A673 (cell line): ENCODE measurements around the gene KCNMA1.

Source experiments
- EZH2 ChIP-seq: fragments of 200-600 bp; sonication (generic); IDR thresholded peaks from 2 replicates; pipeline ENCODE4 v1.6.1; 2017; ENCODE audit warnings: borderline replicate concordance, low read depth, mild to moderate bottlenecking, mixed read lengths, antibody characterized with exemption, low read length; ENCODE audit not compliant: poor library complexity, severe bottlenecking
- TF ChIP-seq, protein P1 (sequence below): fragments of 300-800, 200-600 bp; sonication (generic); conservative IDR thresholded peaks from 2 replicates; pipeline ENCODE4 v1.5.1; 2017; ENCODE audit warnings: low read depth, mild to moderate bottlenecking, antibody characterized with exemption, low read length, moderate library complexity, mixed read lengths

DNA sequence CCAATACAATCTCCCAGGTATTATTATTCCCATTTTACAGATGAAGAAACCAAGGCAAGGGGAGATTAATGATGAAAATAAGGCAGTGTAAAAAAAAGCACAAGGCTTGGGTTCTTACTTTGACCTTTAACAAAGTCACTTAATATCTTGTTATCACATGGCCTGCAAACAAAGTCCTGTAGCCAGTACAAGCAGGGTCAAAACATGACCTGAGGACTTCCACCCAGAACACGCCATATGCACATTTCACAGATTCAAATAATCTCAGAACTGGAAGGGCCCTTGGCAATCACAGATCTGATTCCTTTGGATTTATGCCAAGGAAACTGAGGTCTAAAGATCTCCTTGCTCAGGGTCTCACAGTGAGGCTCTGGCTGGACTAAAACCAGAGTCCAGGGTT lies 162.1 kb downstream of the KCNMA1 start:
- TF ChIP-seq, protein P1, sequence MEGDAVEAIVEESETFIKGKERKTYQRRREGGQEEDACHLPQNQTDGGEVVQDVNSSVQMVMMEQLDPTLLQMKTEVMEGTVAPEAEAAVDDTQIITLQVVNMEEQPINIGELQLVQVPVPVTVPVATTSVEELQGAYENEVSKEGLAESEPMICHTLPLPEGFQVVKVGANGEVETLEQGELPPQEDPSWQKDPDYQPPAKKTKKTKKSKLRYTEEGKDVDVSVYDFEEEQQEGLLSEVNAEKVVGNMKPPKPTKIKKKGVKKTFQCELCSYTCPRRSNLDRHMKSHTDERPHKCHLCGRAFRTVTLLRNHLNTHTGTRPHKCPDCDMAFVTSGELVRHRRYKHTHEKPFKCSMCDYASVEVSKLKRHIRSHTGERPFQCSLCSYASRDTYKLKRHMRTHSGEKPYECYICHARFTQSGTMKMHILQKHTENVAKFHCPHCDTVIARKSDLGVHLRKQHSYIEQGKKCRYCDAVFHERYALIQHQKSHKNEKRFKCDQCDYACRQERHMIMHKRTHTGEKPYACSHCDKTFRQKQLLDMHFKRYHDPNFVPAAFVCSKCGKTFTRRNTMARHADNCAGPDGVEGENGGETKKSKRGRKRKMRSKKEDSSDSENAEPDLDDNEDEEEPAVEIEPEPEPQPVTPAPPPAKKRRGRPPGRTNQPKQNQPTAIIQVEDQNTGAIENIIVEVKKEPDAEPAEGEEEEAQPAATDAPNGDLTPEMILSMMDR = no peak
- TF ChIP-seq EZH2 = no peak
